WTC11 (cell line): ENCODE data around the gene PLEKHA6. TPM values are rescaled to one million over a fixed set of nuclear protein-coding genes. Genes with fewer than 3 reads are reported as not detected.
A peak's percentile ranks its signal among the peaks of the same experiment; 100 is the strongest.

ENCODE experiments used
- ATAC-seq: fragments of 200-7000 bp; cut with Tn5 transposase; 2 replicates; pipeline ENCODE4 v1.10.0; 2021; ENCODE audit warnings: mild to moderate bottlenecking, moderate library complexity
- CTCF ChIA-PET: fragments of 300-600 bp; sonication (Branson Sonifier 250); formaldehyde crosslinking; loops from one replicate; lab custom pipeline; 2021; ENCODE audit warnings: antibody characterized with exemption; lab: Charles Lee
- POLR2A ChIA-PET: fragments of 350-600 bp; sonication (Branson Sonifier 250); formaldehyde crosslinking; loops from one replicate; lab custom pipeline; 2021; ENCODE audit warnings: antibody characterized with exemption; lab: Charles Lee
- DNase-seq: peaks from one replicate; pipeline ENCODE4 v3.0.0; 2021; ENCODE audit warnings: low spot score
- H3K27ac Mint-ChIP-seq: 2 replicates; pipeline ENCODE4 v1.8.0; 2021; ENCODE audit warnings: mixed read lengths
- H3K27me3 Mint-ChIP-seq: 2 replicates; pipeline ENCODE4 v1.8.0; 2021; ENCODE audit warnings: low read depth, mild to moderate bottlenecking, moderate library complexity, mixed read lengths
- H3K36me3 Mint-ChIP-seq: 2 replicates; pipeline ENCODE4 v1.8.0; 2021; ENCODE audit warnings: mixed read lengths
- H3K4me1 Mint-ChIP-seq: 2 replicates; pipeline ENCODE4 v1.8.0; 2022; ENCODE audit warnings: mixed read lengths
- H3K4me3 Mint-ChIP-seq: 2 replicates; pipeline ENCODE4 v1.8.0; 2021; ENCODE audit warnings: mild to moderate bottlenecking, moderate library complexity, mixed read lengths
- H3K9me3 Mint-ChIP-seq: 2 replicates; pipeline ENCODE4 v1.8.0; 2021; ENCODE audit warnings: mixed read lengths
- AFF4 ChIP-seq: sonication (generic); formaldehyde crosslinking; IDR thresholded peaks from 2 replicates; pipeline ENCODE4 v1.8.1; 2023; ENCODE audit warnings: mild to moderate bottlenecking, missing genetic modification reagents, borderline replicate concordance
- CREB1 ChIP-seq: sonication (generic); formaldehyde crosslinking; IDR thresholded peaks from 2 replicates; pipeline ENCODE4 v1.8.0; 2023; ENCODE audit warnings: mild to moderate bottlenecking, missing genetic modification reagents
- FOXK1 ChIP-seq: sonication (generic); formaldehyde crosslinking; IDR thresholded peaks from 2 replicates; pipeline ENCODE4 v1.8.0; 2022; ENCODE audit warnings: mild to moderate bottlenecking, moderate library complexity, missing genetic modification reagents
- GRHL2 ChIP-seq: fragments of 250-450 bp; sonication (Bioruptor Pico); IDR thresholded peaks from 2 replicates; pipeline ENCODE4 v1.8.0; 2022; ENCODE audit warnings: mild to moderate bottlenecking, moderate library complexity; ENCODE audit not compliant: insufficient replicate concordance, severe bottlenecking
- JUN ChIP-seq: sonication (generic); formaldehyde crosslinking; IDR thresholded peaks from 2 replicates; pipeline ENCODE4 v1.8.0; 2023; ENCODE audit warnings: mild to moderate bottlenecking, missing genetic modification reagents
- NFYB ChIP-seq: sonication (generic); formaldehyde crosslinking; conservative IDR thresholded peaks from 2 replicates; pipeline ENCODE4 v1.8.0; 2022; ENCODE audit warnings: low read depth, missing genetic modification reagents
- PREB ChIP-seq: sonication (generic); formaldehyde crosslinking; IDR thresholded peaks from 2 replicates; pipeline ENCODE4 v1.8.1; 2022; ENCODE audit warnings: mild to moderate bottlenecking, missing genetic modification reagents, moderate library complexity, borderline replicate concordance
- RORB ChIP-seq: fragments of 250-450 bp; sonication (Bioruptor Pico); IDR thresholded peaks from 2 replicates; pipeline ENCODE4 v1.9.0; 2021; ENCODE audit warnings: mild to moderate bottlenecking
- TCF7 ChIP-seq: sonication (generic); formaldehyde crosslinking; IDR thresholded peaks from 2 replicates; pipeline ENCODE4 v1.8.0; 2022; ENCODE audit warnings: mild to moderate bottlenecking, low read depth, missing genetic modification reagents, moderate library complexity
- ZNF121 ChIP-seq: sonication (generic); formaldehyde crosslinking; IDR thresholded peaks from 2 replicates; pipeline ENCODE4 v1.8.0; 2023; ENCODE audit warnings: missing genetic modification reagents
- ZNF281 ChIP-seq: sonication (generic); formaldehyde crosslinking; IDR thresholded peaks from 2 replicates; pipeline ENCODE4 v1.8.0; 2023; ENCODE audit warnings: mild to moderate bottlenecking, missing genetic modification reagents
- ZNF317 ChIP-seq: sonication (generic); formaldehyde crosslinking; IDR thresholded peaks from 2 replicates; pipeline ENCODE4 v1.8.1; 2023; ENCODE audit warnings: low read depth, mild to moderate bottlenecking, moderate library complexity, missing genetic modification reagents, borderline replicate concordance
- ZNF396 ChIP-seq: fragments of 250-450 bp; sonication (Bioruptor Pico); IDR thresholded peaks from 2 replicates; pipeline ENCODE4 v1.8.0; 2021; ENCODE audit warnings: mild to moderate bottlenecking, moderate library complexity, borderline replicate concordance
- total RNA-seq: library from RNA; stranded (reverse); gene quantifications from 3 replicates; pipeline ENCODE4 v1.2.3, GENCODE V29; 2021
- TF ChIP-seq, protein P1 (sequence below): fragments of 250-450 bp; sonication (Bioruptor Pico); IDR thresholded peaks from 2 replicates; pipeline ENCODE4 v1.9.0; 2021; ENCODE audit warnings: mild to moderate bottlenecking, borderline replicate concordance

The PLEKHA6 gene
- total RNA-seq, 1 experiment from 2014 or later, result 11.6 TPM

DNA sequence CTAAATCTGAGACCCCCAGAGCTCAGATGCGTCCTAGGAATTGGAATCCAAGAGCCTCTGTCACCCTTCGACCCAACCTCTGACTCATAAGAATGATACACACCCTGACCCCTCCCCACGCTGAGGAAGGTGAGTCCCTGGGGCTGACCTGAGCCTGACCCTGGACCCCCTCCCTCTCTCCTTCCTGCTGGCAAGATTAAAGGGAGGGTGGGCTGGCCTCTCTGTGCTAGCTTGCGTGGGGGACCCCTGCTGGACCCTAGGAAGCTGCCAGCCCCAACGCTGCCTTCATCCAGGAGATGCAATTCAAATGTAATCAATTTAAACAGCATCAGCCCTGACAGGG, 627 bp downstream of the PLEKHA6 start (continued):
- TF ChIP-seq CREB1 (CRISPR knock-in tag), result no peak
- no peak for TF ChIP-seq FOXK1 (CRISPR knock-in tag)
- TF ChIP-seq ZNF396 (CRISPR knock-in tag), result no peak

- POLR2A ChIA-PET, result no interaction called here
- Mint-ChIP-seq H3K27ac (no peak overlapping the region), H3K9me3 (no peaks in the 10 kb centered on the region), H3K27me3 (peaks cover 16% of the 10 kb centered on the region), H3K36me3 (no peaks in the 10 kb centered on the region), H3K4me1 (peaks cover 30% of the 10 kb centered on the region), H3K4me3 (peak overlapping the region; percentile 24)
- TF ChIP-seq ZNF121 (CRISPR knock-in tag) (no peak), TCF7 (CRISPR knock-in tag) (no peak), PREB (CRISPR knock-in tag) (no peak), FOXK1 (CRISPR knock-in tag) (no peak), NFYB (CRISPR knock-in tag) (no peak), AFF4 (CRISPR knock-in tag) (no peak), ZNF317 (CRISPR knock-in tag) (no peak), GRHL2 (CRISPR knock-in tag) (no peak), JUN (no peak), RORB (no peak), ZNF281 (CRISPR knock-in tag) (no peak)
- TF ChIP-seq, protein P1, sequence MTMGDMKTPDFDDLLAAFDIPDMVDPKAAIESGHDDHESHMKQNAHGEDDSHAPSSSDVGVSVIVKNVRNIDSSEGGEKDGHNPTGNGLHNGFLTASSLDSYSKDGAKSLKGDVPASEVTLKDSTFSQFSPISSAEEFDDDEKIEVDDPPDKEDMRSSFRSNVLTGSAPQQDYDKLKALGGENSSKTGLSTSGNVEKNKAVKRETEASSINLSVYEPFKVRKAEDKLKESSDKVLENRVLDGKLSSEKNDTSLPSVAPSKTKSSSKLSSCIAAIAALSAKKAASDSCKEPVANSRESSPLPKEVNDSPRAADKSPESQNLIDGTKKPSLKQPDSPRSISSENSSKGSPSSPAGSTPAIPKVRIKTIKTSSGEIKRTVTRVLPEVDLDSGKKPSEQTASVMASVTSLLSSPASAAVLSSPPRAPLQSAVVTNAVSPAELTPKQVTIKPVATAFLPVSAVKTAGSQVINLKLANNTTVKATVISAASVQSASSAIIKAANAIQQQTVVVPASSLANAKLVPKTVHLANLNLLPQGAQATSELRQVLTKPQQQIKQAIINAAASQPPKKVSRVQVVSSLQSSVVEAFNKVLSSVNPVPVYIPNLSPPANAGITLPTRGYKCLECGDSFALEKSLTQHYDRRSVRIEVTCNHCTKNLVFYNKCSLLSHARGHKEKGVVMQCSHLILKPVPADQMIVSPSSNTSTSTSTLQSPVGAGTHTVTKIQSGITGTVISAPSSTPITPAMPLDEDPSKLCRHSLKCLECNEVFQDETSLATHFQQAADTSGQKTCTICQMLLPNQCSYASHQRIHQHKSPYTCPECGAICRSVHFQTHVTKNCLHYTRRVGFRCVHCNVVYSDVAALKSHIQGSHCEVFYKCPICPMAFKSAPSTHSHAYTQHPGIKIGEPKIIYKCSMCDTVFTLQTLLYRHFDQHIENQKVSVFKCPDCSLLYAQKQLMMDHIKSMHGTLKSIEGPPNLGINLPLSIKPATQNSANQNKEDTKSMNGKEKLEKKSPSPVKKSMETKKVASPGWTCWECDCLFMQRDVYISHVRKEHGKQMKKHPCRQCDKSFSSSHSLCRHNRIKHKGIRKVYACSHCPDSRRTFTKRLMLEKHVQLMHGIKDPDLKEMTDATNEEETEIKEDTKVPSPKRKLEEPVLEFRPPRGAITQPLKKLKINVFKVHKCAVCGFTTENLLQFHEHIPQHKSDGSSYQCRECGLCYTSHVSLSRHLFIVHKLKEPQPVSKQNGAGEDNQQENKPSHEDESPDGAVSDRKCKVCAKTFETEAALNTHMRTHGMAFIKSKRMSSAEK (CRISPR knock-in tag), result no peak
- ATAC-seq, result no peak
- CTCF ChIA-PET, result interaction anchor here (0.6 to 8.4 kb wide), 25 partner anchors 14 to 540 kb away, joined by 3 to 118 read pairs (median 7); partner anchors contain the start of gene GOLT1A
- DNase-seq, result no peak
Measured at GRCh38 chr1:204358605-204359004, 1.1 kb downstream of the PLEKHA6 start.
